ENCODE results near the gene LSM4. TPM values are rescaled to one million over a fixed set of nuclear protein-coding genes. Genes with fewer than 3 reads are reported as not detected.

LSM4 gene
- total RNA-seq, 2 experiments from 2014 or later, result 40.2 to 47.4 TPM

DNA sequence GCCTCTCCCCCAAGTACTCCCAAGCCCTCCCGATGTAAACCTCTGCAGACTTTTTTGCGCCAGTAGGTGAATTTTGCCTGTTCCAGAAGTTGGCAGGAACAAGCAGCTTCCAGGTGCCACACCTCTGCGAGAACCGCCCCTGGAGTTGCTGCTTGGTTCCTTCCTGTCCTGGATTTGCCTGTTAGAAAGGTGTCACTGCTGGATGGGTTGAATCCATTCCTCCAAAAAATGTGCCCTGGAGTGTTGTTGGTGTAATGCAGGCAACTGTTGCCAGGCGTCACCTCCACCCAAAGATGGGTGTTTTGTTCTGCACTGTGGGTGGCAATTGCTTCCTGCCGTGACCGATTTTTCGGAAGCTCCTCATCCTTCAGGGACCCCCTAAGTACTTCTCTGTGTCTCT is 23.2 kb upstream of the LSM4 start:
- no peak for DNase-seq
- Histone ChIP-seq H3K4me1 (ENCODE audit: insufficient read depth, low read length) (peaks cover 7% of the 10 kb centered on the region), H3K27ac (ENCODE audit: low read depth in 1 of 2, low read length in 2 of 2) (no peak overlapping the region), H3K9me3 (ENCODE audit: control insufficient read depth in 1 of 2, insufficient read depth in 1 of 2, low read length in 2 of 2) (no peaks in the 10 kb centered on the region), H3K36me3 (ENCODE audit: insufficient read depth, low read length) (peaks cover 17% of the 10 kb centered on the region), H3K4me3 (ENCODE audit: low read length) (no peak overlapping the region), H3K27me3 (ENCODE audit: control insufficient read depth in 1 of 2, insufficient read depth in 2 of 2, low read length in 2 of 2) (no peaks in the 10 kb centered on the region)
- TF ChIP-seq, protein P1, sequence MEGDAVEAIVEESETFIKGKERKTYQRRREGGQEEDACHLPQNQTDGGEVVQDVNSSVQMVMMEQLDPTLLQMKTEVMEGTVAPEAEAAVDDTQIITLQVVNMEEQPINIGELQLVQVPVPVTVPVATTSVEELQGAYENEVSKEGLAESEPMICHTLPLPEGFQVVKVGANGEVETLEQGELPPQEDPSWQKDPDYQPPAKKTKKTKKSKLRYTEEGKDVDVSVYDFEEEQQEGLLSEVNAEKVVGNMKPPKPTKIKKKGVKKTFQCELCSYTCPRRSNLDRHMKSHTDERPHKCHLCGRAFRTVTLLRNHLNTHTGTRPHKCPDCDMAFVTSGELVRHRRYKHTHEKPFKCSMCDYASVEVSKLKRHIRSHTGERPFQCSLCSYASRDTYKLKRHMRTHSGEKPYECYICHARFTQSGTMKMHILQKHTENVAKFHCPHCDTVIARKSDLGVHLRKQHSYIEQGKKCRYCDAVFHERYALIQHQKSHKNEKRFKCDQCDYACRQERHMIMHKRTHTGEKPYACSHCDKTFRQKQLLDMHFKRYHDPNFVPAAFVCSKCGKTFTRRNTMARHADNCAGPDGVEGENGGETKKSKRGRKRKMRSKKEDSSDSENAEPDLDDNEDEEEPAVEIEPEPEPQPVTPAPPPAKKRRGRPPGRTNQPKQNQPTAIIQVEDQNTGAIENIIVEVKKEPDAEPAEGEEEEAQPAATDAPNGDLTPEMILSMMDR (IDR thresholded peaks at IDR 0.05), result no peak
- no peak for ATAC-seq (ENCODE audit: poor library complexity)
- Mint-ChIP-seq H3K4me1 (ENCODE audit: low read depth) (peaks cover 11% of the 10 kb centered on the region), H3K27ac (peak overlapping the region; percentile 73), H3K9me3 (no peaks in the 10 kb centered on the region), H3K4me3 (no peak overlapping the region), H3K27me3 (no peaks in the 10 kb centered on the region), H3K36me3 (ENCODE audit: low read depth) (peaks cover 63% of the 10 kb centered on the region)
- intact Hi-C loops (cut with DNase I, micrococcal nuclease), result no loop called here
- ChIA-PET POLR2A (no interaction called here), CTCF (no interaction called here)

DNA sequence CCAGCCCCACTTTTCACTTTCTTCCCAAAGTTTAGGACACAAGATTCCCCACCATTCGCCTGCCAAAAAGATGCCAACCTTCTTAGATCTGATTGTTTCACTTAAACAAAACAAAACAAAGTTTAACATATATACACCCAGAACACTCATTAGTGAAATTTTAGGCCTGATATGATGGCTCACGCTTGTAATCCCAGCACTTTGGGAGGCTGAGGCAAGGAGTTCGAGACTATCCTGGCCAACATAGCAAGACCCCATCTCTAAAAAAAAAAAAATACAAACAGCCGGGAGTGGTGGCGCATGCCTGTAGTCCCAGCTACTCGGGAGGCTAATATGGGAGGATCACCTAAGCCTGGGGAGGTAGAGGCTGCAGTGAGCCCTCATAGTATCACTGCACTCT is 22.4 kb upstream of the LSM4 start:
- ChIA-PET POLR2A (interaction anchor here (0.9 kb wide), 1 partner anchor 15 kb away, joined by 3 read pairs; no protein-coding TSS in a partner anchor), CTCF (no interaction called here)
- H3K27ac Mint-ChIP-seq, result no peak overlapping the region
- Histone ChIP-seq H3K9me3 (ENCODE audit: control insufficient read depth in 1 of 2, insufficient read depth in 1 of 2, low read length in 2 of 2) (no peaks in the 10 kb centered on the region), H3K36me3 (ENCODE audit: insufficient read depth, low read length) (peaks cover 17% of the 10 kb centered on the region), H3K27me3 (ENCODE audit: control insufficient read depth in 1 of 2, insufficient read depth in 2 of 2, low read length in 2 of 2) (no peaks in the 10 kb centered on the region), H3K4me3 (ENCODE audit: low read length) (no peak overlapping the region), H3K4me1 (ENCODE audit: insufficient read depth, low read length) (peaks cover 11% of the 10 kb centered on the region), H3K27ac (ENCODE audit: low read depth in 1 of 2, low read length in 2 of 2) (no peak overlapping the region)
- no peak for ATAC-seq (ENCODE audit: poor library complexity)
- H3K4me3 Mint-ChIP-seq, result no peak overlapping the region
- H3K9me3 Mint-ChIP-seq, result no peaks in the 10 kb centered on the region
- H3K27me3 Mint-ChIP-seq, result no peaks in the 10 kb centered on the region
- peaks cover 60% of the 10 kb centered on the region for H3K36me3 Mint-ChIP-seq (ENCODE audit: low read depth)
- DNase-seq, result no peak
- TF ChIP-seq, protein P1 (IDR thresholded peaks at IDR 0.05), result no peak
- peaks cover 12% of the 10 kb centered on the region for H3K4me1 Mint-ChIP-seq (ENCODE audit: low read depth)
- intact Hi-C loops (cut with DNase I, micrococcal nuclease), result no loop called here

DNA sequence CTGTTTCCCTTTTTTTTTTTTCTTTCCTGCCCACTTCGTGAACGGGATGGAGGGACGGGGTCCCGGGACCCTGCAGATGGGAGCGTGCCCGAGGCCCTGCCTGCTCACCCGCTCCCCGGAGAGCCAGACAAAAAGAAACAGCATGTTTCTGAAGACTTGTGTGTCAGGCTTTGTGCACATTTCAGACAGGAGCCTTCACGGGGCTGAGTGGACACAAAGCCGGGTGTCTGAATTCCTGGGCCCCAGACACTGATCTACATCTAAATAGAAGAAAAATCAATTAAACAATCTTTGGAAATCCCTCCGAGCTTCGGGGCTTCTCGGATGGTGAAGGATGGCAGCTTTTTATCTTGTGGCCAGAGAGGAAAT is 21.7 kb upstream of the LSM4 start:
- TF ChIP-seq, protein P1 (IDR thresholded peaks at IDR 0.05), result no peak
- Mint-ChIP-seq H3K36me3 (ENCODE audit: low read depth) (peaks cover 56% of the 10 kb centered on the region), H3K4me1 (ENCODE audit: low read depth) (peaks cover 19% of the 10 kb centered on the region), H3K9me3 (no peaks in the 10 kb centered on the region), H3K27me3 (no peaks in the 10 kb centered on the region), H3K27ac (no peak overlapping the region), H3K4me3 (no peak overlapping the region)
- Histone ChIP-seq H3K4me1 (ENCODE audit: insufficient read depth, low read length) (peaks cover 18% of the 10 kb centered on the region), H3K9me3 (ENCODE audit: control insufficient read depth in 1 of 2, insufficient read depth in 1 of 2, low read length in 2 of 2) (no peaks in the 10 kb centered on the region), H3K36me3 (ENCODE audit: insufficient read depth, low read length) (peaks cover 17% of the 10 kb centered on the region), H3K27me3 (ENCODE audit: control insufficient read depth in 1 of 2, insufficient read depth in 2 of 2, low read length in 2 of 2) (no peaks in the 10 kb centered on the region), H3K4me3 (ENCODE audit: low read length) (no peak overlapping the region), H3K27ac (ENCODE audit: low read depth in 1 of 2, low read length in 2 of 2) (no peak overlapping the region)
- ChIA-PET POLR2A (interaction anchor here (0.9 kb wide), 1 partner anchor 16 kb away, joined by 3 read pairs; no protein-coding TSS in a partner anchor), CTCF (no interaction called here)
- intact Hi-C loops (cut with DNase I, micrococcal nuclease), result loop anchor here in 1 of 2 experiments (5.0 kb wide), 1 partner anchor 73 kb away; the partner anchor contains the start of gene SSBP4
- ATAC-seq (ENCODE audit: poor library complexity) (no peak), DNase-seq (no peak)

Data from CD4-positive, alpha-beta T cell (primary cell).